Lung (tissue), 12 donors: ENCODE measurements around the gene C16orf86. TPM values are rescaled to one million over a fixed set of nuclear protein-coding genes. Genes with fewer than 3 reads are reported as not detected.

Experiments used
- ATAC-seq: fragments of 200-7000 bp; cut with Tn5 transposase; one replicate; pipeline ENCODE4 v1.9.1; 2020; ENCODE audit warnings: moderate number of reproducible peaks; ENCODE audit not compliant: insufficient read depth, low FRiP score
- DNase-seq, 3 donors: peaks; one replicate each; pipeline ENCODE4 v3.0.0-alpha.2; 2013 to 2017
- H3K27ac ChIP-seq, 2 donors: one replicate each; pipeline ENCODE4 v1.5.1; 2013; ENCODE audit warnings: mild to moderate bottlenecking in 2 of 2, moderate library complexity in 2 of 2, control low read depth in 1 of 2, inconsistent platforms in 1 of 2, low read depth in 1 of 2, low read length in 1 of 2
- H3K27me3 ChIP-seq, 3 donors: one replicate each; pipeline ENCODE4 v1.5.1; 2013; ENCODE audit warnings: low read length in 2 of 3; ENCODE audit not compliant: control insufficient read depth in 3 of 3, insufficient read depth in 3 of 3
- H3K36me3 ChIP-seq, 4 donors: one replicate each; pipeline ENCODE4 v1.5.1; 2013; ENCODE audit warnings: low read length in 4 of 4, mild to moderate bottlenecking in 1 of 4, moderate library complexity in 1 of 4; ENCODE audit not compliant: control insufficient read depth in 4 of 4, insufficient read depth in 4 of 4
- H3K4me1 ChIP-seq, 5 donors: one replicate each; pipeline ENCODE4 v1.5.1; 2013; ENCODE audit warnings: low read length in 5 of 5, mild to moderate bottlenecking in 2 of 5, moderate library complexity in 1 of 5; ENCODE audit not compliant: control insufficient read depth in 5 of 5, insufficient read depth in 5 of 5
- H3K4me3 ChIP-seq: one replicate; pipeline ENCODE4 v1.5.1; 2013; ENCODE audit warnings: mild to moderate bottlenecking, control low read depth, moderate library complexity
- H3K9ac ChIP-seq, 2 donors: one replicate each; pipeline ENCODE4 v1.5.1; 2013; ENCODE audit warnings: low read length in 2 of 2, control low read depth in 1 of 2; ENCODE audit not compliant: insufficient read depth in 1 of 2
- H3K9me3 ChIP-seq, 4 donors: one replicate each; pipeline ENCODE4 v1.5.1; 2013; ENCODE audit warnings: low read length in 3 of 4, mild to moderate bottlenecking in 1 of 4, moderate library complexity in 1 of 4; ENCODE audit not compliant: control insufficient read depth in 4 of 4, insufficient read depth in 3 of 4
- WGBS, 2 donors: extraction: QIAGEN DNeasy Blood & Tissue Kit; methylation state at CpG; one replicate each; pipeline ENCODE4 v1.1.7; 2013; 5-methylcytosine and 5-hydroxymethylcytosine counted together
- polyA plus RNA-seq, 2 donors: library from polyadenylated mRNA; stranded (reverse); fragments of 200-250 nt; gene quantifications; one replicate each; pipeline ENCODE4 v1.2.1, GENCODE V29; 2013
- total RNA-seq, 2 donors: library from RNA; depleted of rRNA in 1 of 2; stranded (reverse); fragments of >200 nt in 1 of 2; gene quantifications; one replicate each; pipeline ENCODE4 v1.2.1, GENCODE V29; 2014 to 2021
- TF ChIP-seq, protein P1 (sequence below): IDR thresholded peaks from 2 replicates; pipeline ENCODE4 v1.5.1; 2012; ENCODE audit warnings: mild to moderate bottlenecking; ENCODE audit errors: control extremely low read depth, extremely low read depth
- donor health status: control.
- donor health status: control.
- donor health status: Bipolar disorder and iron deficiency.
- donor health status: healthy.
- donor health status: DM: yes; HTN: yes; CAD: no.

The C16orf86 gene
- total and polyA plus RNA-seq, 4 donors: 3.7 to 6.4 (median 5.2) TPM

DNA sequence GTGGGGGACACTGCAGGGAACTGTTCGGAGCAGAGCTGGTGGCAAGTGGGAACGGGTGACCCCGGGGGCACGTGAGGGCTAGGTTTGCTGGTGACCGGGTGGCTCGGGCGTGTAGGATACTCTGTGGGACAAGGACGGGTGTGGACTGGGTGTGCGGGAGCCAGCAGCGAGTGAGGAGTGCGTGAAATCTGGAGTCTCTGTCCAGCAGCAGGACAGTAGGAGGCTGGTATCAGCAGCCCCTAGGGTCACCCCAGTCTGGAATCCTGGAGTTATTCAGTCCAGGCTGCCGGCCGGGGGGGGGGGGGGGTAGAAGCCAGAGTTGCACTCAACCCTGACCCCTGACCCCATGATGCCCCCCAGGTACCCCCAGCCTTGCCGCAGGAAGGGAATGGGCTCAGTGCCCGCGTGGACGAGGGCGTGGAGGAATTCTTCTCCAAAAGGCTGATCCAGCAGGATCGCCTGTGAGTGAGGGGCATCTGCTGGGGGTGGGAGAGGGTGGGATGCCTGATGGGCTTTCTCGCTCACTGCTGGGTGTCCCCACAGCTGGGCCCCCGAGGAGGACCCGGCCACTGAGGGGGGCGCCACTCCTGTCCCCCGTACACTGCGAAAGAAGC, 12.7 kb upstream of the C16orf86 start:
- Histone ChIP-seq H3K9me3 (no peaks in the 10 kb centered on the region), H3K36me3 (peaks cover 0 to 12% (median 4%) of the 10 kb centered on the region in 4 donors), H3K4me3 (no peak overlapping the region), H3K9ac (no peak overlapping the region), H3K27ac (no peak overlapping the region), H3K4me1 (peaks cover 0 to 9% (median 6%) of the 10 kb centered on the region in 5 donors), H3K27me3 (peaks cover 0 to 45% (median 41%) of the 10 kb centered on the region in 3 donors)
- TF ChIP-seq, protein P1, sequence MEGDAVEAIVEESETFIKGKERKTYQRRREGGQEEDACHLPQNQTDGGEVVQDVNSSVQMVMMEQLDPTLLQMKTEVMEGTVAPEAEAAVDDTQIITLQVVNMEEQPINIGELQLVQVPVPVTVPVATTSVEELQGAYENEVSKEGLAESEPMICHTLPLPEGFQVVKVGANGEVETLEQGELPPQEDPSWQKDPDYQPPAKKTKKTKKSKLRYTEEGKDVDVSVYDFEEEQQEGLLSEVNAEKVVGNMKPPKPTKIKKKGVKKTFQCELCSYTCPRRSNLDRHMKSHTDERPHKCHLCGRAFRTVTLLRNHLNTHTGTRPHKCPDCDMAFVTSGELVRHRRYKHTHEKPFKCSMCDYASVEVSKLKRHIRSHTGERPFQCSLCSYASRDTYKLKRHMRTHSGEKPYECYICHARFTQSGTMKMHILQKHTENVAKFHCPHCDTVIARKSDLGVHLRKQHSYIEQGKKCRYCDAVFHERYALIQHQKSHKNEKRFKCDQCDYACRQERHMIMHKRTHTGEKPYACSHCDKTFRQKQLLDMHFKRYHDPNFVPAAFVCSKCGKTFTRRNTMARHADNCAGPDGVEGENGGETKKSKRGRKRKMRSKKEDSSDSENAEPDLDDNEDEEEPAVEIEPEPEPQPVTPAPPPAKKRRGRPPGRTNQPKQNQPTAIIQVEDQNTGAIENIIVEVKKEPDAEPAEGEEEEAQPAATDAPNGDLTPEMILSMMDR: no peak
- 44 to 69% methylated on average over 25 of the region's 25 CpGs for whole genome bisulfite sequencing, 2 donors
- DNase-seq: no peak
- no peak for ATAC-seq

DNA sequence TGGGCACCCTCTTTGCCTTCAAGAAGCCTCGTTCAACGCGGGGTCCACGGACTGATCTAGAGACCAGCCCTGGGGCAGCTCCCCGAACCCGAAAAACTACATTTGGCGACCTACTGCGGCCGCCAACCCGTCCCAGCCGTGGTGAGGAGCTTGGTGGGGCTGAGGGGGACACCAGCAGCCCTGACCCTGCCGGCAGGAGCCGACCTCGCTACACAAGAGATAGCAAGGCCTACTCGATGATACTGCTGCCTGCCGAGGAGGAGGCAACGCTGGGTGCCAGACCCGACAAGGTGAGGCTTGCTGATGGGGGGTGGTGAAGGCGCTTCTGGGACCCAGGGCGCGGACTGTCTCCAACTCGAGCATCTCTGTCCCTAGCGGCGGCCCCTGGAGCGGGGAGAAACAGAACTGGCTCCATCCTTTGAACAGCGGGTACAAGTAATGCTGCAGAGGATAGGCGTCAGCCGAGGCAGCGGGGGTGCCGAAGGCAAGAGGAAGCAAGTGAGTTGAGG, 12.2 kb upstream of the C16orf86 start:
- Histone ChIP-seq H3K9ac (no peak overlapping the region), H3K27me3 (peaks cover 0 to 39% (median 36%) of the 10 kb centered on the region in 3 donors), H3K4me3 (no peak overlapping the region), H3K36me3 (peaks cover 0 to 12% (median 4%) of the 10 kb centered on the region in 4 donors), H3K4me1 (peaks cover 2 to 15% (median 9%) of the 10 kb centered on the region in 5 donors), H3K9me3 (no peaks in the 10 kb centered on the region), H3K27ac (no peak overlapping the region)
- DNase-seq (no peak), ATAC-seq (no peak)
- TF ChIP-seq, protein P1: no peak
- WGBS, 2 donors: 64 to 79% methylated on average over 30 of the region's 30 CpGs

DNA sequence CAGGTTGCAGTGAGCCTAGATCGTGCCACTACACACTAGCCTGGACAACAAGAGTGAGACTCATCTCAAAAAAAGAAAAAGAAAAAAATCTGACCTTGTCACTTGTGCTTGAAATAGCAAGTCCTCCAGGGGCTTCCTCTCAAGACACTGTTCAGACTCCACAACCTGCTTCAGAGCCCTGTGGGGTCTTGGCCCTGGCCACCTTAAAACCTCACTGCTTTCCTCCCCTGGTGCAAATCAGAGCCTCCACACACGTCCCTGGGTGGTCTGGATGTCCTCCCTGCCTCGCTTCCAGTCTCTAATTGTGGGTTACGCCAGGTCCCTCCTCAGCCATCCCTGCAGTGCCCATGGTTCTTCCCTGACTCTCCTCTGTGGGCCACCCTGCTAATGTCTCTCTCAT, 11.3 kb upstream of the C16orf86 start:
- TF ChIP-seq, protein P1: no peak
- 78 to 86% methylated on average over 4 of the region's 4 CpGs for WGBS, 2 donors
- no peak for ATAC-seq
- no peak overlapping the region for H3K4me3 ChIP-seq
- H3K4me1 ChIP-seq: peaks cover 2 to 15% (median 8%) of the 10 kb centered on the region in 5 donors
- H3K36me3 ChIP-seq: peaks cover 0 to 12% (median 4%) of the 10 kb centered on the region in 4 donors
- H3K9ac ChIP-seq: no peak overlapping the region
- H3K27ac ChIP-seq: no peak overlapping the region
- no peak for DNase-seq
- peaks cover 0 to 30% (median 29%) of the 10 kb centered on the region in 3 donors for H3K27me3 ChIP-seq
- H3K9me3 ChIP-seq: no peaks in the 10 kb centered on the region
